ENCODE results near the gene UNC5A. TPM values are rescaled to one million over a fixed set of nuclear protein-coding genes. Genes with fewer than 3 reads are reported as not detected.

UNC5A gene
- total RNA-seq, 2 experiments from 2014 or later, result not detected

DNA sequence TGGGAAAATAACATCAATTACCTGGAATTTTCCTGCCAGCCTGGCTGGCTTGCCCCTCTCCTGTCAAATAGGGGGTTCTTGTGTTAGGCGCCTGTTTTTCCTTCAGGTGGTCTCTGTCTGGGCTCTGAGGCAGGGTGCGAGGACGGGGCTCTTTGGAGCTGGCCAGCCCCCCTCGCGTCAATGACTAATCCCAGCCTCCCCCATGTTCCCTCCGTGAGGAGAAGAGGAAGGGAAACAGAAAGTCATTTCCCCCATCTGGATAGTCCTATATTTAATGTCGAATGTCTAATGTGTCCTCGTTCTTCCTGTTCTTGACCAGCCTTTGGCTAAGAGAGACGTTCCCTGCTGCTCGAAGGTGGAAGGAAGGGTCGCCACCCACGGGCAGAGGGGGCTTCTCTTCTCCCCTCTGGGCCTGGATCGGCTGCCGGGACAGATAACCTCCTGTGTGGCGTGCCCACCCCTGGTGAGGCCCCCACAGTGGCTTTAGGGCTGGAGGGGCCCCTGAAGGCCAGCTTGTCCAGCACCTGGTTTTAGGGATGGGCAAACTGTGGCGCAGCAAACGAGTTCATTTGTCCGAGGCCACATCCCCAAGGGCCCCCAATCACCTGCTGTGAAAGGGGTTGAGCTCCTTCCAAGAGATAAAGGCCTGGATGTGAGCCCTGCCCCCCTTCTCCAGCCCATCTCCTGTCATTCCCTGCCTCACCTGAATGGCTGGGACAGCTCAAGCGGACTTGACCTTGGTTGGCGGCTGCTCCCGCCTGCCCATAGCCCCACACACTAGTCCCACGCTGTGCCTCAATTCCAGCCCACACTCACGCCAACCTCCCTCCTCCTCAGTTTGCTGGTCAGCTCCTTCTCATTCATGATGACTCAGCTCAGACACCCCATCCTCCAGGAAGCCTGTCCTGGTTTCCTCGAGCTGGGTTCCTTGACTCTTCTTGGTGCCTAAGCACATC lies 35.9 kb upstream of the UNC5A start:
- intact Hi-C loops (cut with DNase I, micrococcal nuclease), result no loop called here

GRCh38 chr5:176775409-176775808 lies 35.0 kb upstream of the UNC5A start:
- no peaks in the 10 kb centered on the region for H3K9me3 Mint-ChIP-seq (ENCODE audit: low read depth)
- H3K4me3 Mint-ChIP-seq, result no peak overlapping the region
- DNase-seq (no peak), ATAC-seq (peak; percentile 58)
- H3K27ac Mint-ChIP-seq, result no peak overlapping the region
- H3K4me1 Mint-ChIP-seq, result no peaks in the 10 kb centered on the region
- peaks cover 30% of the 10 kb centered on the region for H3K27me3 Mint-ChIP-seq
- intact Hi-C loops (cut with DNase I, micrococcal nuclease), result no loop called here
- H3K36me3 Mint-ChIP-seq (ENCODE audit: low read depth), result no peaks in the 10 kb centered on the region
- CTCF ChIA-PET, result interaction anchor here (1.3 kb wide), 1 partner anchor 115 kb away, joined by 6 read pairs; no protein-coding TSS in a partner anchor
- POLR2A ChIA-PET, result no interaction called here

More for the DNA sequence above, 35.9 kb upstream of the UNC5A start:
- H3K27me3 Mint-ChIP-seq, result peaks cover 26% of the 10 kb centered on the region
- no peak for DNase-seq
- no peak for ATAC-seq
- H3K36me3 Mint-ChIP-seq (ENCODE audit: low read depth), result no peaks in the 10 kb centered on the region
- ChIA-PET CTCF (interaction anchor here (0.5 kb wide), 1 partner anchor 114 kb away, joined by 3 read pairs; no protein-coding TSS in a partner anchor), POLR2A (no interaction called here)
- H3K4me3 Mint-ChIP-seq, result no peak overlapping the region
- H3K4me1 Mint-ChIP-seq, result no peaks in the 10 kb centered on the region
- no peaks in the 10 kb centered on the region for H3K9me3 Mint-ChIP-seq (ENCODE audit: low read depth)
- no peak overlapping the region for H3K27ac Mint-ChIP-seq

GRCh38 chr5:176776141-176776865 lies 34.1 kb upstream of the UNC5A start:
- Mint-ChIP-seq H3K4me1 (no peaks in the 10 kb centered on the region), H3K9me3 (ENCODE audit: low read depth) (no peaks in the 10 kb centered on the region), H3K4me3 (no peak overlapping the region), H3K27me3 (peaks cover 30% of the 10 kb centered on the region), H3K36me3 (ENCODE audit: low read depth) (no peaks in the 10 kb centered on the region), H3K27ac (no peak overlapping the region)
- ChIA-PET POLR2A (no interaction called here), CTCF (interaction anchor here (0.5 to 1.3 kb wide), 2 partner anchors 116 to 182 kb away, joined by 4 to 6 read pairs; no protein-coding TSS in a partner anchor)
- intact Hi-C loops (cut with DNase I, micrococcal nuclease), result no loop called here
- ATAC-seq, result no peak
- no peak for DNase-seq

- Mint-ChIP-seq H3K36me3 (ENCODE audit: low read depth) (no peaks in the 10 kb centered on the region), H3K9me3 (ENCODE audit: low read depth) (no peaks in the 10 kb centered on the region), H3K4me3 (no peak overlapping the region), H3K27ac (no peak overlapping the region), H3K4me1 (no peaks in the 10 kb centered on the region), H3K27me3 (peaks cover 26% of the 10 kb centered on the region)
- POLR2A ChIA-PET, result no interaction called here
- DNase-seq (no peak), ATAC-seq (no peak)
- CTCF ChIA-PET, result interaction anchor here (0.5 kb wide), 1 partner anchor 182 kb away, joined by 4 read pairs; no protein-coding TSS in a partner anchor
- intact Hi-C loops (cut with DNase I, micrococcal nuclease), result no loop called here
These were observed 33.4 kb upstream of the UNC5A start for GRCh38 chr5:176776916-176777315.

- Mint-ChIP-seq H3K4me1 (no peaks in the 10 kb centered on the region), H3K27me3 (peaks cover 20% of the 10 kb centered on the region), H3K9me3 (ENCODE audit: low read depth) (no peaks in the 10 kb centered on the region), H3K27ac (no peak overlapping the region), H3K4me3 (no peak overlapping the region), H3K36me3 (ENCODE audit: low read depth) (no peaks in the 10 kb centered on the region)
- POLR2A ChIA-PET, result no interaction called here
- intact Hi-C loops (cut with DNase I, micrococcal nuclease), result no loop called here
- DNase-seq (no peak), ATAC-seq (no peak)
- CTCF ChIA-PET, result no interaction called here
These were observed 31.4 kb upstream of the UNC5A start for GRCh38 chr5:176778921-176779465.

DNA sequence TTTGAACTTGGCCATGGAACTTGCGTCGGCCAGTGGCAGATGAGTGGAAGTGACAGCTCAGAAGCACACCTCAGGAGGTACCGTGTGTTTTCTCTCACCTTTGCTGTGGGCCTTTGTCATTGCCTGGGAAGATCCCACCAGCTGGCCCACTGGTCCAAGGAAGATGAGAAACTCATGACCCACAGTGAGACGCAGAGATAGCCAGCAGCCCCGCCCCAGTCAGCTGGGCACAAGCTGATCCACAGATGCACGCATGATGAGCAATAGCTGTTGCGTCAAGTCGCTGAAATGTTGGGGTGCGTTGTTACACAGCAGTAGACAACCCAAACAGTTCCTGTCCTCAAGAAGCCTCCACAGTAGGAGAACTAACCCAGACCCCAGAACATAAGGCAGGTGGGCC lies 30.8 kb upstream of the UNC5A start:
- Mint-ChIP-seq H3K27me3 (peaks cover 21% of the 10 kb centered on the region), H3K4me3 (no peak overlapping the region), H3K36me3 (ENCODE audit: low read depth) (no peaks in the 10 kb centered on the region), H3K9me3 (ENCODE audit: low read depth) (no peaks in the 10 kb centered on the region), H3K27ac (no peak overlapping the region), H3K4me1 (no peaks in the 10 kb centered on the region)
- DNase-seq (no peak), ATAC-seq (no peak)
- intact Hi-C loops (cut with DNase I, micrococcal nuclease), result no loop called here
- ChIA-PET CTCF (no interaction called here), POLR2A (no interaction called here)

- Mint-ChIP-seq H3K27ac (no peak overlapping the region), H3K9me3 (ENCODE audit: low read depth) (no peaks in the 10 kb centered on the region), H3K4me3 (no peak overlapping the region), H3K27me3 (peaks cover 17% of the 10 kb centered on the region), H3K36me3 (ENCODE audit: low read depth) (no peaks in the 10 kb centered on the region), H3K4me1 (no peaks in the 10 kb centered on the region)
- ATAC-seq (no peak), DNase-seq (no peak)
- ChIA-PET CTCF (no interaction called here), POLR2A (interaction anchor here (0.9 kb wide), 1 partner anchor 29 kb away, joined by 3 read pairs; no protein-coding TSS in a partner anchor)
- intact Hi-C loops (cut with DNase I, micrococcal nuclease), result no loop called here
These were observed 29.9 kb upstream of the UNC5A start for GRCh38 chr5:176780176-176781053.

- ATAC-seq (no peak), DNase-seq (no peak)
- no peak overlapping the region for H3K4me3 Mint-ChIP-seq
- no peaks in the 10 kb centered on the region for H3K9me3 Mint-ChIP-seq (ENCODE audit: low read depth)
- intact Hi-C loops (cut with DNase I, micrococcal nuclease), result no loop called here
- H3K27ac Mint-ChIP-seq, result no peak overlapping the region
- H3K27me3 Mint-ChIP-seq, result peaks cover 17% of the 10 kb centered on the region
- ChIA-PET POLR2A (interaction anchor here (0.9 kb wide), 1 partner anchor 28 kb away, joined by 3 read pairs; no protein-coding TSS in a partner anchor), CTCF (no interaction called here)
- no peaks in the 10 kb centered on the region for H3K36me3 Mint-ChIP-seq (ENCODE audit: low read depth)
- no peaks in the 10 kb centered on the region for H3K4me1 Mint-ChIP-seq
These were observed 29.3 kb upstream of the UNC5A start for GRCh38 chr5:176781054-176781375.

DNA sequence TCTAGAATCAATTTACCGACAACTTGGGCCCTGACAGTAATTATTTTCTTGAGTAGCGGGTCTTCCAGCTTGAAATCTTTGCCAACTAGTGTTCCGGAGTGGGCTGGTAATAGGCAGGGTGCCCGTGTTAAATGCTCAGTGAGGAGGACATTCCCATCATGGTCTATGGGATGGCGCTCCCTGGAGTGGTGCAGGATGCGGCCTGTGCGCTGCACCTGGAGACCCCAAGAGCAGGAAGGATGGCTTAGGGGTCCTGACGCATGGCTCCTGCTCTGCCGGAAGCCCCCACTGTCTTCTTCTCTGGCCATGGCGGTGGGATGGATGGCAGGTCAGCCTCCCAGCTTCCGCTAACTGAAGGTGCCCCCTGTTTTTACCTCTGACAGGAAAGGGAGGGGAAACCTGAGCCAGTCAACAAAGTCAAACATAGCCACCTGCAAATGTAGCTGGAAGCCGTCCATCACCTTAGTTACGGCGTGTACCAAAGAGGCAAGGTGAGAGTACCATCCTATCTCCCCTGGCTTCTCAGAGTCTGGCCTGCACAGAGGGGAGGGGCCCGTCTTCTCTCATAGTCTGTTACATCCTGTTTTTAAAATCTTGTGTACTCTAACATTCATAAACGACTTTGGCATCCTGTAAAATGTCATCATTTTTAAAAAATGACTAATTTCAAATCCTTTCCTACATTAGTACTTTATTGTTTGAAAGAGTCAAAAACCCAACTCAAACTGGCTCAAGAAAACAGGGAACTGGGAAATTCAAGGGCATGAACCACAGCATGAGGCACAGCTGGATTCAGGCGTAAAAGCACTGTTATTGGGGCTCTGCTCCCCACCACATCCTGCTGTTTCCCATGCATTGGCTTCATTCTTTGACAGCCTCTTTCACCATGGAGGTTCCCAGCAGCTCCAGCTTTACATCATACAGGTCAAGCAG lies 28.5 kb upstream of the UNC5A start:
- no peaks in the 10 kb centered on the region for H3K36me3 Mint-ChIP-seq (ENCODE audit: low read depth)
- no peak overlapping the region for H3K4me3 Mint-ChIP-seq
- ChIA-PET CTCF (no interaction called here), POLR2A (no interaction called here)
- H3K27ac Mint-ChIP-seq, result no peak overlapping the region
- intact Hi-C loops (cut with DNase I, micrococcal nuclease), result no loop called here
- H3K9me3 Mint-ChIP-seq (ENCODE audit: low read depth), result no peaks in the 10 kb centered on the region
- H3K27me3 Mint-ChIP-seq, result peaks cover 19% of the 10 kb centered on the region
- DNase-seq (no peak), ATAC-seq (no peak)
- no peaks in the 10 kb centered on the region for H3K4me1 Mint-ChIP-seq
